SU-DHL-6 (cell line): ENCODE results near the gene PRF1.
"Not testable (repeated sequence)": the region's sequence is repeated elsewhere in the genome, so short reads cannot be mapped to it uniquely, and the experiment has no call there.

Experiments used
- H2AFZ ChIP-seq: fragments of 200-600 bp; sonication (generic); 2 replicates; pipeline ENCODE4 v1.6.1; 2014; ENCODE audit warnings: low read depth, mild to moderate bottlenecking, moderate library complexity, mixed read lengths, antibody characterized with exemption, low read length; ENCODE audit not compliant: severe bottlenecking
- H3F3A ChIP-seq: fragments of 200-600 bp; shearing (Covaris generic); 2 replicates; pipeline ENCODE4 v1.6.0; 2016; ENCODE audit warnings: antibody characterized with exemption, mild to moderate bottlenecking; ENCODE audit not compliant: insufficient read depth
- H3K27ac ChIP-seq: fragments of 200-600 bp; sonication (generic); 2 replicates; pipeline ENCODE4 v1.5.1; 2016; ENCODE audit warnings: low read depth, mild to moderate bottlenecking, low read length, moderate library complexity, mixed read lengths
- H3K27me3 ChIP-seq: fragments of 200-600 bp; sonication (generic), shearing (Covaris generic); 2 replicates; pipeline ENCODE4 v1.6.0; 2014; ENCODE audit warnings: mild to moderate bottlenecking, low read length
- H3K36me3 ChIP-seq: fragments of 200-600 bp; sonication (generic); 2 replicates; pipeline ENCODE4 v1.6.1; 2014; ENCODE audit warnings: mild to moderate bottlenecking, low read length, mixed read lengths
- H3K4me2 ChIP-seq: fragments of 300-600, 200-600 bp; shearing (Covaris generic), sonication (generic); 2 replicates; pipeline ENCODE4 v1.6.0; 2014; ENCODE audit warnings: low read length, low read depth, mild to moderate bottlenecking; ENCODE audit not compliant: poor library complexity, severe bottlenecking
- H3K4me3 ChIP-seq: fragments of 200-600 bp; sonication (generic); 2 replicates; pipeline ENCODE4 v1.5.1; 2014; ENCODE audit warnings: antibody characterized with exemption, low read length, mild to moderate bottlenecking, mixed read lengths; ENCODE audit not compliant: insufficient read depth, poor library complexity, severe bottlenecking
- H3K79me2 ChIP-seq: fragments of 200-600 bp; sonication (generic); 2 replicates; pipeline ENCODE4 v1.6.1; 2014; ENCODE audit warnings: mild to moderate bottlenecking, low read length, moderate library complexity; ENCODE audit not compliant: insufficient read depth
- H3K9ac ChIP-seq: fragments of 200-600 bp; sonication (generic); 2 replicates; pipeline ENCODE4 v1.7.0; 2014; ENCODE audit warnings: mild to moderate bottlenecking, low read length
- H3K9me2 ChIP-seq: fragments of 200-600 bp; sonication (generic); replicated peaks from 2 replicates; pipeline ENCODE4 v1.6.1; 2014; ENCODE audit warnings: low read length; ENCODE audit not compliant: insufficient read depth
- H3K9me3 ChIP-seq: fragments of 200-600 bp; sonication (generic); 2 replicates; pipeline ENCODE4 v1.6.1; 2014; ENCODE audit warnings: low read length, mixed read lengths; ENCODE audit not compliant: insufficient read depth
- H4K20me1 ChIP-seq: fragments of 200-600 bp; sonication (generic); 2 replicates; pipeline ENCODE4 v1.6.1; 2014; ENCODE audit warnings: low read depth, mild to moderate bottlenecking, antibody characterized with exemption, low read length, moderate library complexity, mixed read lengths
- CTCF ChIP-seq: fragments of 200-600 bp; sonication (generic); IDR thresholded peaks from one replicate; pipeline ENCODE4 v1.5.1; 2017; ENCODE audit warnings: antibody characterized with exemption, mild to moderate bottlenecking, low read length, moderate library complexity; ENCODE audit not compliant: insufficient read depth, poor library complexity, severe bottlenecking
- EZH2phosphoT487 ChIP-seq: fragments of 200-600 bp; sonication (generic), shearing (Covaris generic); conservative IDR thresholded peaks from 2 replicates; pipeline ENCODE4 v1.6.1; 2018; ENCODE audit warnings: mild to moderate bottlenecking, antibody characterized with exemption, low read length, moderate library complexity, mixed read lengths

Gene PRF1

GRCh38 chr10:70647086-70647485 lies 44.5 kb upstream of the PRF1 start:
- H3K4me3 ChIP-seq = no peak overlapping the region
- H3K9ac ChIP-seq = no peak overlapping the region
- no peak for TF ChIP-seq EZH2phosphoT487
- TF ChIP-seq CTCF = no peak
- H3K27me3 ChIP-seq = no peaks in the 10 kb centered on the region
- H3K36me3 ChIP-seq = no peaks in the 10 kb centered on the region
- peaks cover 49% of the 10 kb centered on the region; the same call in 1 of the 2 replicates for H3K9me3 ChIP-seq
- no peak overlapping the region for H3K4me2 ChIP-seq
- H4K20me1 ChIP-seq = no peaks in the 10 kb centered on the region
- no peaks in the 10 kb centered on the region for H3K9me2 ChIP-seq
- H3K79me2 ChIP-seq = no peaks in the 10 kb centered on the region
- no peak overlapping the region for H3K27ac ChIP-seq
- no peaks in the 10 kb centered on the region for H3F3A ChIP-seq
- no peak overlapping the region for H2AFZ ChIP-seq

DNA sequence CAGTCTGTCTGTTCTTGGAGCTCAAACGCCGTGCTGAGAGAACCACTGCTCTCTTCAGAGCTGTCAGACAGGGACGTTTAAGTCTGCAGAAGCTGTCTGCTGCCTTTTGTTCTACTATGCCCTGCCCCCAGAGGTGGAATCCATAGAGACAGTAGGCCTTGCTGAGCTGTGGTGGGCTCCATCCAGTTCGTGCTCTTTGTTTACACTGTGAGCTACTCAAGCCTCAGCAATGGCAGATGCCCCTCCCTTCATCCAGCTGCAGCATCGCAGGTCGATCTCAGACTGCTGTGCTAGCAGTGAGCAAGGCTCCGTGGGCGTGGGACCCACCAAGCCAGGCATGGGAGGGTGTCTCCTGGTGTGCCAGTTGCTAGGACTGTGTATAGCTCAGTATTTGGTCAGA lies 42.4 kb upstream of the PRF1 start:
- not testable (repeated sequence) for H3K79me2 ChIP-seq, H3K4me2 ChIP-seq, H3K27me3 ChIP-seq, H3F3A ChIP-seq, H4K20me1 ChIP-seq, H3K9me2 ChIP-seq, H3K36me3 ChIP-seq, H3K4me3 ChIP-seq, H3K9ac ChIP-seq, H2AFZ ChIP-seq, H3K27ac ChIP-seq
- peaks cover 29% of the 10 kb centered on the region; the same call in 1 of the 2 replicates for H3K9me3 ChIP-seq

DNA sequence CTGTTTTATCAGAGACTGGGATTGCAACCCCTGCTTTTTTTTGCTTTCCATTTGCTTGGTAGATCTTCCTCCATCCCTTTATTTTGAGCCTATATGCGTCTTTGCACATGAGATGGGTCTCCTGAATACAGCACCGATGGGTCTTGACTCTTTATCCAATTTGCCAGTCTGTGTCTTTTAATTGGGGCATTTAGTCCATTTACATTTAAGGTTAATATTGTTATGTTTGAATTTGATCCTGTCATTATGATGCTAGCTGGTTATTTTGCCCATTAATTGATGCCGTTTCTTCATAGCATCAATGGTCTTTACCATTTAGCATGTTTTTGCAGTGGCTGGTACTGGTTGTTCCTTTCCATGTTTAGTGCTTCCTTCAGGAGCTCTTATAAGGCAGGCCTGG lies 40.7 kb upstream of the PRF1 start:
- H3K4me2 ChIP-seq, H2AFZ ChIP-seq, H3K79me2 ChIP-seq, H3K9me2 ChIP-seq, H3K4me3 ChIP-seq, H3K27ac ChIP-seq, H4K20me1 ChIP-seq, H3K36me3 ChIP-seq, H3K9ac ChIP-seq, H3K27me3 ChIP-seq, H3F3A ChIP-seq: not testable (repeated sequence)
- peaks cover 12% of the 10 kb centered on the region; the same call in 1 of the 2 replicates for H3K9me3 ChIP-seq

DNA sequence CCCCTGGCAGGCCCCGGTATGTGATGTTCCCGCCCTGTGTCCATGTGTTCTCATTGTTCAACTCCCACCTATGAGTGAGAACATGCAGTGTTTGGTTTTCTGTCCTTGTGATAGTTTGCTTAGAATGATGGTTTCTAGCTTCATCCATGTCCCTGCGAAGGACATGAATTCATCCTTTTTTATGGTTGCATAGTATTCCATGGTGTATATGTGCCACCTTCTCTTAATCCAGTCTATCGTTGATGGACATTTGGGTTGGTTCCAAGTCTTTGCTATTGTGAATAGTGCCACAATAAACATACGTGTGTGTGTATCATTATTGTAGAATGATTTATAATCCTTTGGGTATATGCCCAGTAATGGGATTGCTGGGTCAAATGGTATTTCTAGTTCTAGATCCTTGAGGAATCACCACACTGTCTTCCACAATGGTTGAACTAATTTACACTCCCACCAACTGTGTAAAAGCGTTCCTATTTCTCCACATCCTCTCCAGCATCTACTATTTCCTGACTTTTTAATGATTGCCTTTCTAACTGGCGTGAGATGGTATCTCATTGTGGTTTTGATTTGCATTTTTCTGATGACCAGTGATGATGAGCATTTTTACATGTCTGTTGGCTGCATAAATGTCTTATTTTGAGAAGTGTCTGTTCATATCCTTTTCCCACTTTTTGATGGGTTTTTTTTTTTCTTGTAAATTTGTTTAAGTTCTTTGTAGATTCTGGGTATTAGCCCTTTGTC lies 37.3 kb upstream of the PRF1 start:
- H3K27ac ChIP-seq, H3K9ac ChIP-seq, H3K9me3 ChIP-seq, H3F3A ChIP-seq, H2AFZ ChIP-seq, H3K79me2 ChIP-seq, H3K27me3 ChIP-seq, H3K9me2 ChIP-seq, H3K36me3 ChIP-seq, H4K20me1 ChIP-seq, H3K4me2 ChIP-seq, H3K4me3 ChIP-seq: not testable (repeated sequence)

GRCh38 chr10:70634515-70634914 lies 32.0 kb upstream of the PRF1 start:
- not testable (repeated sequence) for H3K27ac ChIP-seq, H3K79me2 ChIP-seq, H3K9me2 ChIP-seq, H3K4me3 ChIP-seq, H3K36me3 ChIP-seq, H3K9ac ChIP-seq, H3F3A ChIP-seq, H2AFZ ChIP-seq, H3K27me3 ChIP-seq, H3K4me2 ChIP-seq, H4K20me1 ChIP-seq, H3K9me3 ChIP-seq
